NCI-H1092 (cell line): ENCODE data around the gene C1QA.
"Not testable (repeated sequence)": the region's sequence is repeated elsewhere in the genome, so short reads cannot be mapped to it uniquely, and the experiment has no call there.

ENCODE experiments used
- DNase-seq: peaks from one replicate; lab custom pipeline; 2025; lab: John Stamatoyannopoulos, UW

Gene C1QA

GRCh38 chr1:22673486-22674409 is 37.3 kb downstream of the C1QA start:
- DNase-seq, result peak; percentile 38

DNA sequence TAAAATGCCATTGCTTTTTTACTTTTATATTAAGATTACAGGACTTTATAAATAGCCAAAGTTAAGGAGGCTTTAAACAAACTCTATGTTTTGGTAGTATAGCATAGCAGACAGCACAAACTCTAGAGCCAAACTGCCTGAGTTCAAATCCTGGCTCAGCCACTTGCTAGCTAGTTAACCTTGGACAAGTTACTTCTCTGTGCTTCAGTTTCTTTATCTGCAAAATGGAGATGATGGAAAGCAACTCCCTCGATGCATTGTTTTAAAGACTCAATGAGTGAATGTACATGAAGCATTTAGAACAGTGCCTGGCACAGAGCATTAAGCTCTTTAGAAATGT is 38.0 kb downstream of the C1QA start:
- no peak for DNase-seq

GRCh38 chr1:22676151-22676550 is 39.7 kb downstream of the C1QA start:
- not testable (repeated sequence) for DNase-seq

GRCh38 chr1:22676916-22677583 is 40.6 kb downstream of the C1QA start:
- no peak for DNase-seq

GRCh38 chr1:22677931-22678896 is 41.8 kb downstream of the C1QA start:
- no peak for DNase-seq

- DNase-seq, result peak; percentile 17
These were observed 44.3 kb downstream of the C1QA start for GRCh38 chr1:22680726-22681125.

- DNase-seq, result no peak
These were observed 45.3 kb downstream of the C1QA start for GRCh38 chr1:22681556-22682276.

DNA sequence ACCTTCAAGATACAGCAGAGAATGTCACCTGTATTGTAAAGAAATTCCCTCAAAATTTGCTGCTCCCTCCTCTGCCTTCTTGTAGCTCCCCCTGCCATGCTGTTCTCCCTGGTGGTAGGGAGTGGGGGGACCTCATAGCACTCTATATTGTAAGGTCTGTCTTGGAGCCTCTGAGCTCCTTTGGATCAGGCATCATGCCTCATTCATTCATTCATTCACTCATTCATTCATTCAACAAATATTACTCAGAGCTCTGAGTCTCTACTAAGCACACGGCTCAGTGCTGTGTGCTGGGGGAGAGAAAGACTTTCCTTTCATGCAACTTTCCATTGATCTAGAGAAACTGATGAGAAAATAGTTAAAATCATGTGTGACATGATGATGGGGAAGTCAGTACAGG is 47.1 kb downstream of the C1QA start:
- no peak for DNase-seq

- no peak for DNase-seq
These were observed 49.2 kb downstream of the C1QA start for GRCh38 chr1:22685591-22686059.

GRCh38 chr1:22687191-22687590 is 50.8 kb downstream of the C1QA start:
- DNase-seq, result no peak

GRCh38 chr1:22688466-22688865 is 52.0 kb downstream of the C1QA start:
- no peak for DNase-seq
